ENCODE data around the gene EPG5.
"Not testable (repeated sequence)": the region's sequence is repeated elsewhere in the genome, so short reads cannot be mapped to it uniquely, and the experiment has no call there.

EPG5 gene

DNA sequence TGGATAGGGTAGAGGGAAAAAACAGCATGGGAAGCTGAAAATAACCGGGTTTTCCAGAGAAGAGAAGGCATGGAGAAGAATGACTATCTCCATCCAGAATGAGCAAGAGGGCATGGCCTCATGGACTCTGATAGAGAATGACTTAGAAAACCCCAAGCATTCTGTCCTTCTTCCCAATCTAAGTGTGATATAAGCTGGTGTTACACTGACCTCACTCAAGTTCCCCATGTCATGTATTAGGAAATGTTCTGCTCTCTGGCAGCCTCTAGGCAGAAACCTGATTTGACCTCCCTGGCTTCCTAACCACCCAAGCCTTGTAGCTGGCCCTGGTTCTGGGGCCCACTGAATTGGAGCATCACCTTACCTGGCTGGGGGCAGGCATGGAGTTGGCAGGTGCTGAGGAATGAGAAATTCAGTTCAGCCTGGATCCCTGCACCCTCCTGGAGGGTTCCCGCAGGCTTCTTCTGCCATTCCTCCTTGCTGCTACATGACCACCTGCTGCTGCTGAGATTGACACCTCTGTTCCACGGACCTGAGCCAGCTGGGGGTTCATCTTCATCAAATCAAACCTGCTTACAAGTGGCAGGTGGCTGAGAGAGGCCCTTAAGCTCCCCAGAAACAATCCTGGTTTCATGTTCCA, 146.9 kb downstream of the EPG5 start:
- TF ChIP-seq, protein P1, sequence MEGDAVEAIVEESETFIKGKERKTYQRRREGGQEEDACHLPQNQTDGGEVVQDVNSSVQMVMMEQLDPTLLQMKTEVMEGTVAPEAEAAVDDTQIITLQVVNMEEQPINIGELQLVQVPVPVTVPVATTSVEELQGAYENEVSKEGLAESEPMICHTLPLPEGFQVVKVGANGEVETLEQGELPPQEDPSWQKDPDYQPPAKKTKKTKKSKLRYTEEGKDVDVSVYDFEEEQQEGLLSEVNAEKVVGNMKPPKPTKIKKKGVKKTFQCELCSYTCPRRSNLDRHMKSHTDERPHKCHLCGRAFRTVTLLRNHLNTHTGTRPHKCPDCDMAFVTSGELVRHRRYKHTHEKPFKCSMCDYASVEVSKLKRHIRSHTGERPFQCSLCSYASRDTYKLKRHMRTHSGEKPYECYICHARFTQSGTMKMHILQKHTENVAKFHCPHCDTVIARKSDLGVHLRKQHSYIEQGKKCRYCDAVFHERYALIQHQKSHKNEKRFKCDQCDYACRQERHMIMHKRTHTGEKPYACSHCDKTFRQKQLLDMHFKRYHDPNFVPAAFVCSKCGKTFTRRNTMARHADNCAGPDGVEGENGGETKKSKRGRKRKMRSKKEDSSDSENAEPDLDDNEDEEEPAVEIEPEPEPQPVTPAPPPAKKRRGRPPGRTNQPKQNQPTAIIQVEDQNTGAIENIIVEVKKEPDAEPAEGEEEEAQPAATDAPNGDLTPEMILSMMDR (IDR thresholded peaks at IDR 0.05; ENCODE audit: low read depth, low read length): no peak
- no peak for DNase-seq (ENCODE audit: low read depth in 2 of 2)
- no peak overlapping the region for H3K4me3 ChIP-seq (replicated peaks in 1 of 2; ENCODE audit: low read depth in 2 of 2, low read length in 2 of 2)

DNA sequence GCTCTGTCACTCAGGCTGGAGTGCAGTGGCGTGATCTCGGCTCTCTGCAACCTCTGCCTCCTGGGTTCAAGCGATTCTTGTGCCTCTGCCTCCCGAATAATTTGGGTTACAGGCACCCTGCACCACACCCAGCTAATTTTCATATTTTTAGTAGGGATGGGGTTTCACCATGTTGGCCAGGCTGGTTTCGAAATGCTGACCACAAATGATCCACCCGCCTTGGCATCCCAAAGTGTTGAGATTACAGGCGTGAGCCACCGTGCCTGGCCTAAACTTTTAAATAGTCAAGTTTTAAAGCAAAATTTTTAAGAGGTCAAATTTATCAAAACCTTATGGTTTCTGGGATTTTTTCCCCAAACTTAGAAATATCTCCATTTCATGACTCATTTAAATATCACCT, 148.4 kb downstream of the EPG5 start:
- not testable (repeated sequence) for H3K4me3 ChIP-seq (replicated peaks in 1 of 2; ENCODE audit: low read depth in 2 of 2, low read length in 2 of 2); DNase-seq (ENCODE audit: low read depth in 2 of 2)

DNA sequence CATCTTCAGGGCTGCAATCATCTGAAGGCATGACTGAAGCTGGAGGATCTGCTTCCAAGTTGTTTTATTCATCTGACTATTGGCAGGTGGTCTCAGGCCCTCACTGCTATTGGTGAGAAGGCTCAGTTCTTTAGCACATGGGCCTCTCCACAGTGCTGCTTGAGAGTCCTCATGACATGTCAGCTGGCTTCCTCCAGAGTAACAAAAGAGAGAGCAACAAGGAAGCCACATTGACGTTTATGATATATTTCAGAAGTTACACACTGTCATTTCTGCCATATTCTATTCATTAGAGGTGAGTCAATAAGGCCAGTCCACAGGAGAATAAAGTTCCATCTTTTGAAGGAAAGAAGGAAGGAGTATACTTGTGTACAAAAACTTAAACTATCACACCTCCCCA, 149.6 kb downstream of the EPG5 start:
- H3K4me3 ChIP-seq (replicated peaks in 1 of 2; ENCODE audit: low read depth in 2 of 2, low read length in 2 of 2): no peak overlapping the region
- TF ChIP-seq, protein P1 (IDR thresholded peaks at IDR 0.05; ENCODE audit: low read depth, low read length): no peak
- no peak for DNase-seq (ENCODE audit: low read depth in 2 of 2)

DNA sequence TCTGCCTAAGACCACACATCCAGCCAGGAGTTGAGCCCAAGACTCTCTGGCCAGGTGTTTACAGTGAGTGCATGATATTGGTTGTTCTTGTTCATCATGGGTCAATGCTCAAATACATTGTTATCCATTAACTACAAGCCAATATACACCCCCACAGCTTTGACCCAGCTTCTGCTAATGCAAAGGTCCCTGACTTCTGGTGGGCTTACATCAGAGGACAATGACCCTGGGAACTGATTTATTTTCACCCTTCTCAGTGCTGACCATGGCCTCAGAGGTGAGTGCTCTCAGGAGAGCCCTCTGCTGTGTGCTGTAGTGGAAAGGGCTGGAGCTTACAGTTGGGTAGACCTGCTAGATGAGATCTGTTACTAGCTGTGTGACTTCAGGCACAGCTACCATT, 152.4 kb downstream of the EPG5 start:
- not testable (repeated sequence) for DNase-seq (ENCODE audit: low read depth in 2 of 2); H3K4me3 ChIP-seq (replicated peaks in 1 of 2; ENCODE audit: low read depth in 2 of 2, low read length in 2 of 2)

DNA sequence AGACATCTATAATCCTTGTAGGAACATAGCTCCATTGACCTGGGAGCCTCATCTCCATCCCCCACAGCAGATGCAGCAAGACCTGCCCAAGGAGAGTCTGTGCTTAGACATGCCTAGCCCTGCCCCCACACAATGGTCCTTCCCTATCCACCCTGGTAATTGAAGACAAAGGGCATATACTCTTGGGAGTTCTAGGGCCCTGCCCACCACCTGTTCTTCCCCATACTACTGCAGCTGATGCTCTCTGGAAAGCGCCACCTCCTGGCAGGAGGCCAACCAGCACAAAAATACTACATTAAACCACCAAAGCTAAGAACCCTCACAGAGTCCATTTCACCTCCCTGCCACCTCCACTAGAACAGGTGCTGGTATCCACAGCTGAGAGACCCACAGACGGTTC, 160.0 kb downstream of the EPG5 start:
- not testable (repeated sequence) for H3K4me3 ChIP-seq (replicated peaks in 1 of 2; ENCODE audit: low read depth in 2 of 2, low read length in 2 of 2); DNase-seq (ENCODE audit: low read depth in 2 of 2)

DNA sequence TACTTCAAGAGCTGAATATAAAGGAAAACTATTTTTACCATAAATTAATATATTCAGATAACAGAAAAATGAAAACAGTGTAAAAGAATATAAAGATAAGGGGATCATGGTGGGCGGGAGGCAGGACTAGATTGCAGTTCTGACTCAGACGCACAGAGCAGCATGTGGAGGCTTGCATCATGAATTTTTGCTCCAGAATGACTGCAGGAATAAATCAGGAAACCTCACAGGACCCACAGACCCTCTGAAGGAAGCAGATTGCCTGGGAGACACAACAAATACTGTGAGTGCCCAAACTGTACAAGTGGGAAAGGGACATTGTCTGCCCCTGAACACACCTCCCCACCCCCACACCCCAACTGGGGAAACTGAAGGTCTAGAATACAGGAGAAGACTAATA, 160.9 kb downstream of the EPG5 start:
- TF ChIP-seq, protein P1 (IDR thresholded peaks at IDR 0.05; ENCODE audit: low read depth, low read length): no peak
- DNase-seq (ENCODE audit: low read depth in 2 of 2): peak; percentile 71 to 74
- no peak overlapping the region for H3K4me3 ChIP-seq (replicated peaks in 1 of 2; ENCODE audit: low read depth in 2 of 2, low read length in 2 of 2)

DNA sequence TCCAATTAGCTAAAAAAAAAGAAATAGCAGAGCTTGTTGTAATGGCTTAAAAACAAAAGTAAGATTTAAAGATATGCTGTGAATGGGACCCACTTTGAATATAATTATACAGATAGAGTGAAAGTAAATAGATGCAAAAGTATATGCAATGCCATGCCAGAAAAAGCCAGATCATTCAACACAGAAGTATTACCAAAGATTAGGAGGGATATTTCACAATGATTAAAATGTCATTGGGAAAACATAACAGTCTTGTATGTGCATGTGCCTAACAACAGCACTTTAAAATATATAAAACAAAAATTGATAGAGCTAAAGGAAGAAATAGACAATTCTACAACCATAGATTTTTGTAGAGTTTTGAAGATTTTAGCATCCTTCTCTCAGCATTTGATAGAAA, 161.6 kb downstream of the EPG5 start:
- peak; percentile 34 to 65 for DNase-seq (ENCODE audit: low read depth in 2 of 2)
- H3K4me3 ChIP-seq (replicated peaks in 1 of 2; ENCODE audit: low read depth in 2 of 2, low read length in 2 of 2): no peak overlapping the region
- TF ChIP-seq, protein P1 (IDR thresholded peaks at IDR 0.05; ENCODE audit: low read depth, low read length): no peak

DNA sequence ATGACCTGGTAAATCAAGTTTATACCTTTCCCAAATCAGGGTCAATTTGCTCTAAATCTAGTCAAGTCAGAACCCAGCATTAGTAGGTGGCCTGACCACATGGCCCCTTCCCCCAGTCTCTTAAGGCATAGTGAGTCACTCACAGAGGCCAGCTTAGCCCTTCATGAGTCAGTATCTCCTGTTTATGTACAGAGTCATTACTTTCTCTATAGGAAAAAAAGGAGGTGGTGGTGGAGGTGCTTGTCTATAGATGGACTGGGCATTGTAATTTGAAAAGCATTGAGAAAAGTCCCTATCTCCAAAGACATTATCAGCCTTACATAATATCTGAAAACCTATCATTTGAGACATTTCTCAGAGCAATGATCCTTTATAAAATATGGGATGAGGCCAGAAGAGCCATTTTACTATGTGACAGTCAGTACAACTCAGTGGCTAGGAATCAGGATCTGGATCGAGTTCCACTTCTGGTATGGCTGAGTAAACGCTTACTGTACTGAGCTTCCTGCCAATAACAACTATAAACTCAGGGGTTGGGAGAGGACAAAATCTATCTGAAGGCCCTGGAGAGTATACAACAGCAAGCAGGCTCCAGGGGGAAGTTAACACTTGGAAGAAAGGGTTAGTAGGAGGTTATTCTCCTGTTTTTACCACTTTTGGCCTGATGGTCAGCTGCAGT, 164.2 kb downstream of the EPG5 start:
- TF ChIP-seq, protein P1 (IDR thresholded peaks at IDR 0.05; ENCODE audit: low read depth, low read length): no peak
- no peak overlapping the region for H3K4me3 ChIP-seq (replicated peaks in 1 of 2; ENCODE audit: low read depth in 2 of 2, low read length in 2 of 2)
- peak; percentile 89 to 99 for DNase-seq (ENCODE audit: low read depth in 2 of 2)
